Adrenal gland (tissue), 19 donors: ENCODE data around the gene CD177. TPM values are rescaled to one million over a fixed set of nuclear protein-coding genes. Genes with fewer than 3 reads are reported as not detected.

ENCODE experiments used
- DNase-seq, 7 donors: peaks; one replicate each; pipeline ENCODE4 v3.0.0-alpha.2; 2019 to 2020
- H3K27ac ChIP-seq, 5 donors: fragments of 200-600 bp; sonication (generic) in 4 of 5; 1 replicate in 3 of 5; 2 replicates in 2 of 5; pipeline versions ENCODE4 v1.5.1 to v1.8.0; 2016 to 2020; ENCODE audit warnings: mild to moderate bottlenecking in 1 of 5
- H3K27me3 ChIP-seq: fragments of 200-600 bp; 2 replicates; pipeline ENCODE4 v1.8.0; 2021
- H3K36me3 ChIP-seq, 2 donors: fragments of 200-600 bp; replicated peaks in 1 of 2; 1 replicate in 1 of 2; 2 replicates in 1 of 2; pipeline versions ENCODE4 v1.5.1 to v1.8.0; 2018 to 2022
- H3K4me1 ChIP-seq, 2 donors: fragments of 200-600 bp; replicated peaks in 1 of 2; 1 replicate in 1 of 2; 2 replicates in 1 of 2; pipeline versions ENCODE4 v1.5.1 to v1.8.0; 2018 to 2021
- H3K4me3 ChIP-seq, 4 donors: fragments of 200-600 bp; sonication (generic) in 3 of 4; one replicate each; pipeline ENCODE4 v1.5.1; 2016 to 2018
- H3K9me3 ChIP-seq, 3 donors: fragments of 200-600 bp; sonication (generic) in 1 of 3; replicated peaks in 1 of 3; 1 replicate in 2 of 3; 2 replicates in 1 of 3; pipeline versions ENCODE4 v1.5.1 to v1.8.0; 2016 to 2021
- POLR2A ChIP-seq, 2 donors: fragments of 450-650 bp; IDR thresholded peaks; one replicate each; pipeline ENCODE4 v1.6.1; 2017; ENCODE audit warnings: antibody characterized with exemption in 2 of 2, mild to moderate bottlenecking in 2 of 2, moderate library complexity in 1 of 2
- WGBS, 4 donors: extraction: QIAGEN DNeasy Blood & Tissue Kit in 2 of 4; methylation state at CpG; one replicate each; pipeline versions ENCODE4 v1.1.5 to v1.1.7; 2013 to 2017; 5-methylcytosine and 5-hydroxymethylcytosine counted together
- intact Hi-C, 2 donors: fragments of 100-400 bp; cut with DNase I; formaldehyde crosslinking; loops; one replicate each; pipeline versions ENCODE4 v1.14.1 to v1.15.0; 2022 to 2023
- long read RNA-seq, 10 donors: library from polyadenylated mRNA in 3 of 10; unstranded in 2 of 10; stranded (forward) in 1 of 10; transcript quantifications; one replicate each; pipeline ENCODE4 v2.0.0 and lab custom pipeline, GENCODE V29; 2021 to 2026
- polyA plus RNA-seq, 3 donors: library from polyadenylated mRNA; stranded (reverse); fragments of 200-250 nt in 2 of 3; fragments of 350-450 nt in 1 of 3; fragmentation: Illumina TruSeq in 1 of 3; extraction: RNeasy Lipid Tissue Mini Kit (QIAGEN cat#74804) in 1 of 3; gene quantifications; one replicate each; pipeline ENCODE4 v1.2.3, GENCODE V29; 2013 to 2014
- total RNA-seq, 9 donors: library from RNA; depleted of rRNA in 4 of 9; stranded (reverse); fragments of >200 nt in 4 of 9; fragments of 120-200 nt in 1 of 9; fragmentation: NEBNext Ultra II Directional in 1 of 9; extraction: Animal tissue kit (Norgen Biotek cat#: 25700) in 1 of 9; gene quantifications; one replicate each; pipeline versions ENCODE4 v1.1.0 to v1.2.4, GENCODE V29; 2013 to 2023
- TF ChIP-seq, protein P1 (sequence below), 6 experiments: fragments of 450-650 bp in 4 of 6; fragments of 200-600 bp in 2 of 6; sonication (generic) in 1 of 6; IDR thresholded peaks; 1 replicate in 5 of 6; 2 replicates in 1 of 6; pipeline versions ENCODE4 v1.5.1 to v1.8.0; 2016 to 2021; ENCODE audit warnings: antibody characterized with exemption in 6 of 6, mild to moderate bottlenecking in 2 of 6, moderate library complexity in 1 of 6
- donor health status: healthy with polysubstance abuse.
- donor health status: Bipolar disorder and iron deficiency.
- donor health status: DM: yes; HTN: yes; CAD: no.
- donor health status: DM: no; HTN: no; CAD: no.
- donor health status: DM: no; HTN: no; CAD: no.
- donor health status: DM: yes; HTN: yes; CAD: no.

CD177 gene, protein sequence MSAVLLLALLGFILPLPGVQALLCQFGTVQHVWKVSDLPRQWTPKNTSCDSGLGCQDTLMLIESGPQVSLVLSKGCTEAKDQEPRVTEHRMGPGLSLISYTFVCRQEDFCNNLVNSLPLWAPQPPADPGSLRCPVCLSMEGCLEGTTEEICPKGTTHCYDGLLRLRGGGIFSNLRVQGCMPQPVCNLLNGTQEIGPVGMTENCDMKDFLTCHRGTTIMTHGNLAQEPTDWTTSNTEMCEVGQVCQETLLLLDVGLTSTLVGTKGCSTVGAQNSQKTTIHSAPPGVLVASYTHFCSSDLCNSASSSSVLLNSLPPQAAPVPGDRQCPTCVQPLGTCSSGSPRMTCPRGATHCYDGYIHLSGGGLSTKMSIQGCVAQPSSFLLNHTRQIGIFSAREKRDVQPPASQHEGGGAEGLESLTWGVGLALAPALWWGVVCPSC
- total RNA-seq (under 1 TPM in 4 of 9 donors, not detected in 5; 0.39 to 0.58 (median 0.55) TPM), polyA plus RNA-seq (under 1 TPM; 0.20 to 0.35 (median 0.24) TPM)
- long read RNA-seq, donor 1 = 0 reads
- long read RNA-seq, donor 2 = 0 reads
- long read RNA-seq, donor 3 = 0 reads
- long read RNA-seq, donor 4 = 0 reads
- long read RNA-seq, donor 5 = 0 reads
- long read RNA-seq, donor 6 = 0 reads
- long read RNA-seq, donor 7 = 0 reads
- long read RNA-seq, donor 8 = 0 reads
- long read RNA-seq, donor 9 = 0 reads
- long read RNA-seq, donor 10 = 0 reads

DNA sequence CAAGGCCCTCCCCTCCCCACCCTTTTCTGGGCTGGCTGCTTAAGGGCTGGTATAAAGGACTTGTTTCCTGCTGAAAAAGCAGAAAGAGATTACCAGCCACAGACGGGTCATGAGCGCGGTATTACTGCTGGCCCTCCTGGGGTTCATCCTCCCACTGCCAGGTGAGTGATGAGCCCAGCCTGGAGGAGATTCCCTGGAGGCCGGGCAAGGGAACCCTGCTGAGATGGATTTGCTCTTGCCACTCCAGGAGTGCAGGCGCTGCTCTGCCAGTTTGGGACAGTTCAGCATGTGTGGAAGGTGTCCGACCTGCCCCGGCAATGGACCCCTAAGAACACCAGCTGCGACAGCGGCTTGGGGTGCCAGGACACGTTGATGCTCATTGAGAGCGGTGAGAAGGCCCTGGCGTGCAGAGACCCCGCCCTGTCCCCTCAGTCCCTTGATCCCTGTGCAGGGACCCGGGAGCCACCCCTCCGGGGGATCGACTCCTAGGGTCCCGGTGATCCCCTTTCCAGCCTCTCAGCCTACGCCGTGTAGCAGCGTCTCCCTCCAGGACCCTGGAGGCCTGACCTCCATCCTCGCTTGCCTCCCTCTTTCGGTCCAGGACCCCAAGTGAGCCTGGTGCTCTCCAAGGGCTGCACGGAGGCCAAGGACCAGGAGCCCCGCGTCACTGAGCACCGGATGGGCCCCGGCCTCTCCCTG is at the start of gene CD177:
CD177 (plus strand) TSS at position 81 of the 699 bp plus-strand sequence; CDS start at position 110, 29 bp downstream.
- Histone ChIP-seq H3K27ac (no peak within 1 kb of the TSS), H3K9me3 (no peaks in the 10 kb centered on the region), H3K27me3 (peaks cover 4% of the 10 kb centered on the region), H3K4me1 (no peaks in the 10 kb centered on the region), H3K4me3 (no peak within 1 kb of the TSS), H3K36me3 (no peaks in the 10 kb centered on the region)
- no peak for DNase-seq
- WGBS, 4 donors = 14 to 52% (median 27%) methylated on average over 13 to 27 of the region's 27 CpGs
- intact Hi-C loops = no loop called here
- no peak for TF ChIP-seq POLR2A (IDR thresholded peaks at IDR 0.05)
- TF ChIP-seq, protein P1, sequence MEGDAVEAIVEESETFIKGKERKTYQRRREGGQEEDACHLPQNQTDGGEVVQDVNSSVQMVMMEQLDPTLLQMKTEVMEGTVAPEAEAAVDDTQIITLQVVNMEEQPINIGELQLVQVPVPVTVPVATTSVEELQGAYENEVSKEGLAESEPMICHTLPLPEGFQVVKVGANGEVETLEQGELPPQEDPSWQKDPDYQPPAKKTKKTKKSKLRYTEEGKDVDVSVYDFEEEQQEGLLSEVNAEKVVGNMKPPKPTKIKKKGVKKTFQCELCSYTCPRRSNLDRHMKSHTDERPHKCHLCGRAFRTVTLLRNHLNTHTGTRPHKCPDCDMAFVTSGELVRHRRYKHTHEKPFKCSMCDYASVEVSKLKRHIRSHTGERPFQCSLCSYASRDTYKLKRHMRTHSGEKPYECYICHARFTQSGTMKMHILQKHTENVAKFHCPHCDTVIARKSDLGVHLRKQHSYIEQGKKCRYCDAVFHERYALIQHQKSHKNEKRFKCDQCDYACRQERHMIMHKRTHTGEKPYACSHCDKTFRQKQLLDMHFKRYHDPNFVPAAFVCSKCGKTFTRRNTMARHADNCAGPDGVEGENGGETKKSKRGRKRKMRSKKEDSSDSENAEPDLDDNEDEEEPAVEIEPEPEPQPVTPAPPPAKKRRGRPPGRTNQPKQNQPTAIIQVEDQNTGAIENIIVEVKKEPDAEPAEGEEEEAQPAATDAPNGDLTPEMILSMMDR (IDR thresholded peaks at IDR 0.05) = no peak

DNA sequence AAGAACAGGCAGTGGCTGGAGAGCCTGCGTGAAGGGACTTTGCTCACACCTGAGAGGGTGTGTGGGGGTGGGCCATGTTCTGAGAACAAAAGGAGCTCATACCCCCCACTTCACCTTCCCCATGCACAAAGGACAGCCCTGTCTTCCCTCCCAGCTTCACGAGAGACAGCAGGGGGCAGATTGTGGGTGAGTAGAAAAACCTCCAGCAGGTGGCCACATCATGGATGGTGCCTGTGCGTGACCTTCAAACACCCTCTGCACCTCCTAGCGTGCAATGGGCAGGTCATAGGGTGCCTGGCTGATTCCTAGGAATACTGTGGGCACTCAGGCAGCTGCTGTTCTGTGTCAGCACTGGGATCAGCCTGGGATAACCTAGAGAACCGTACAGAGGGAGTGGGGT is 47.8 kb upstream of the CD177 start:
- no peaks in the 10 kb centered on the region for H3K27me3 ChIP-seq
- intact Hi-C loops = no loop called here
- no peak overlapping the region for H3K27ac ChIP-seq
- H3K9me3 ChIP-seq = no peaks in the 10 kb centered on the region
- no peak for DNase-seq
- no peaks in the 10 kb centered on the region for H3K4me1 ChIP-seq
- 50 to 62% (median 57%) methylated on average over 5 of the region's 5 CpGs for WGBS, 4 donors
- H3K4me3 ChIP-seq = no peak overlapping the region
- H3K36me3 ChIP-seq = no peaks in the 10 kb centered on the region
- TF ChIP-seq POLR2A (IDR thresholded peaks at IDR 0.05) = no peak
- TF ChIP-seq, protein P1 (IDR thresholded peaks at IDR 0.05) = no peak

DNA sequence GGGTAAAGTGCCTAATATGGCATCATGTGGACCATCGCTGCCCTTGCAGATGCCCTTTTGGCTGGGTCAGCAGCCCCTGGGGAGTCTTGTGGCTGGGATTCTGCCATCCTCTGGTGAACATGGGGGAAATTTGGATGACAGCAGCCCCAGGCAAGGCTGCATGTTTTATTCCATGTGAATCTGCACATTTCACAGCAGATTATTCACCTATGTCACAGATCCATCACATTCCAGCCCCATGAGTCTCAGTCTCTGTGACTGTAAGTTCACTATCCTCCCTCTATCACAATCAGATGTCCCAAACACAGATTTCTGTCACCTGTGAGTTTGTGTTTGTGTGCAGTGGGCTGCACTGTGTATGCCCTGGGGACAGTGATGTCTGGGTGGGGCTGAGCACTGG is 47.4 kb upstream of the CD177 start:
- 75 to 95% (median 90%) methylated on average over 1 of the region's 1 CpG for WGBS, 4 donors
- Histone ChIP-seq H3K36me3 (no peaks in the 10 kb centered on the region), H3K27me3 (no peaks in the 10 kb centered on the region), H3K9me3 (no peaks in the 10 kb centered on the region), H3K4me1 (no peaks in the 10 kb centered on the region), H3K27ac (no peak overlapping the region), H3K4me3 (no peak overlapping the region)
- intact Hi-C loops = no loop called here
- no peak for DNase-seq
- TF ChIP-seq, protein P1 (IDR thresholded peaks at IDR 0.05) = no peak
- TF ChIP-seq POLR2A (IDR thresholded peaks at IDR 0.05) = no peak

DNA sequence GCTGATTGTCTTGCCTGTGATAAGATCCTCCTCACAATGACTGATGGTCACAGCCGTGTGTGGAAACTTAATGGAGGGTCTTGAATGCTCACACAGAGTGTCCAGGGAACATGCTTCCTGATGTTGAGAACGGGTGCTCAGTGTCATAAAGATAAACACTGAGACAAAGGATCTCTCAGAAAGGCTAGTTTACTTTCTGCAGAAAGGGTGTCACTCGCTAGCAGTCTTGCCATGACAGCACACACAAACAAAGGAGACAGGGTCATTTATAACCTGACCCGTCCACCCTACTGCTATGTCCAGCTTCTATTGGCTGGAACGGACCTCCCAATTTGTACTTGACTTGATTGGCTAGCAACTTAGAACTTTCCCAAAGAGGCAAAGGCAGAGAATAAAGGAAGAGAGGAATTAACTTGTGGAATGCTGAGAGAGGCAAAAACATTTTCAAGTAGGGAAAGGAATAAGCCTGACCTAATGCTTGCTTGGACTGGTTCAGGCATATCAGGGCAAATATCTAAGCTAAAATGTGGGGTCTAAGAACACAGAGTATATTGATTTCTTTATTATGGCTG is 45.2 kb upstream of the CD177 start:
- intact Hi-C loops = no loop called here
- TF ChIP-seq, protein P1 (IDR thresholded peaks at IDR 0.05) = no peak
- no peak for TF ChIP-seq POLR2A (IDR thresholded peaks at IDR 0.05)
- Histone ChIP-seq H3K4me3 (no peak overlapping the region), H3K36me3 (no peaks in the 10 kb centered on the region), H3K4me1 (no peaks in the 10 kb centered on the region), H3K27ac (no peak overlapping the region), H3K27me3 (no peaks in the 10 kb centered on the region), H3K9me3 (no peaks in the 10 kb centered on the region)
- no peak for DNase-seq
- 42 to 53% (median 51%) methylated on average over 5 of the region's 5 CpGs for WGBS, 4 donors
